Endodermal cell (in vitro differentiated cells): ENCODE data around the gene KIF16B. TPM values are rescaled to one million over a fixed set of nuclear protein-coding genes. Genes with fewer than 3 reads are reported as not detected.

ENCODE experiments used
- DNase-seq: peaks from one replicate; pipeline ENCODE4 v3.0.0-alpha.2; 2017
- H3K27ac ChIP-seq: 2 replicates; pipeline ENCODE4 v1.5.1; 2013; ENCODE audit warnings: mild to moderate bottlenecking, low read depth, low read length, moderate library complexity
- H3K27me3 ChIP-seq: 2 replicates; pipeline ENCODE4 v1.6.1; 2013; ENCODE audit warnings: mild to moderate bottlenecking, low read length, moderate library complexity; ENCODE audit not compliant: insufficient read depth, control insufficient read depth, poor library complexity, severe bottlenecking
- H3K36me3 ChIP-seq: 2 replicates; pipeline ENCODE4 v1.7.0; 2013; ENCODE audit warnings: mild to moderate bottlenecking, low read length, moderate library complexity; ENCODE audit not compliant: control insufficient read depth, insufficient read depth
- H3K4me1 ChIP-seq: one replicate; pipeline ENCODE4 v1.7.0; 2013; ENCODE audit warnings: low read length; ENCODE audit not compliant: control insufficient read depth, insufficient read depth
- H3K4me3 ChIP-seq: 2 replicates; pipeline ENCODE4 v1.5.1; 2013; ENCODE audit warnings: mild to moderate bottlenecking, low read length, moderate library complexity
- H3K9ac ChIP-seq: 2 replicates; pipeline ENCODE4 v1.6.1; 2013; ENCODE audit warnings: mild to moderate bottlenecking, low read length, moderate library complexity; ENCODE audit not compliant: poor library complexity, severe bottlenecking; ENCODE audit errors: extremely low read depth
- H3K9me3 ChIP-seq: 2 replicates; pipeline ENCODE4 v1.6.1; 2013; ENCODE audit warnings: mild to moderate bottlenecking, low read length, moderate library complexity; ENCODE audit not compliant: control insufficient read depth
- H3K27ac Mint-ChIP-seq: 2 replicates; pipeline ENCODE4 v1.8.0; 2020; ENCODE audit warnings: mixed read lengths
- H3K27me3 Mint-ChIP-seq: 2 replicates; pipeline ENCODE4 v1.8.0; 2021; ENCODE audit warnings: mild to moderate bottlenecking, mixed read lengths; ENCODE audit not compliant: insufficient read depth
- H3K36me3 Mint-ChIP-seq: 2 replicates; pipeline ENCODE4 v1.8.0; 2020; ENCODE audit warnings: low read depth, mixed read lengths
- H3K4me1 Mint-ChIP-seq: 2 replicates; pipeline ENCODE4 v1.8.0; 2020; ENCODE audit warnings: mixed read lengths
- H3K4me3 Mint-ChIP-seq: 2 replicates; pipeline ENCODE4 v1.8.0; 2020; ENCODE audit warnings: mild to moderate bottlenecking, moderate library complexity, mixed read lengths
- H3K9me3 Mint-ChIP-seq: 2 replicates; pipeline ENCODE4 v1.8.0; 2020; ENCODE audit warnings: mild to moderate bottlenecking, mixed read lengths
- CTCF ChIP-seq: fragments of 200-600 bp; sonication (generic); conservative IDR thresholded peaks from 2 replicates; pipeline ENCODE4 v1.5.0; 2021; ENCODE audit warnings: antibody characterized with exemption, mild to moderate bottlenecking
- WGBS, 2 experiments: methylation state at CpG; one replicate each; pipeline versions ENCODE4 v1.1.5 to v1.1.7; 2013; ENCODE audit warnings: missing lambda C conversion rate in 2 of 2, mixed read lengths in 1 of 2; ENCODE audit not compliant: insufficient coverage in 1 of 2, insufficient read length in 1 of 2; 5-methylcytosine and 5-hydroxymethylcytosine counted together
- total RNA-seq, 2 donors: library from RNA; stranded (reverse); fragmentation: NEBNext Ultra II Directional in 1 of 2; extraction: Animal tissue kit (Norgen Biotek cat#: 25700) in 1 of 2; gene quantifications; 2 replicates in 1 of 2; 3 replicates in 1 of 2; pipeline ENCODE4 v1.2.1, GENCODE V29; 2021

KIF16B gene
- total RNA-seq, 2 donors from 2014 or later, result 17.3 to 18.8 TPM

GRCh38 chr20:16562259-16562658 lies 11.0 kb downstream of the KIF16B start:
- no peak overlapping the region for H3K27ac Mint-ChIP-seq
- H3K9ac ChIP-seq, result no peak overlapping the region
- no peaks in the 10 kb centered on the region for H3K36me3 ChIP-seq
- 87 to 95% methylated on average over 7 to 10 of the region's 10 CpGs for WGBS, 2 experiments
- H3K9me3 ChIP-seq, result no peaks in the 10 kb centered on the region
- no peak for DNase-seq
- H3K36me3 Mint-ChIP-seq, result peaks cover 3% of the 10 kb centered on the region
- H3K27ac ChIP-seq, result no peak overlapping the region
- TF ChIP-seq CTCF, result no peak
- H3K4me1 ChIP-seq, result no peaks in the 10 kb centered on the region
- no peak overlapping the region for H3K4me3 ChIP-seq
- no peaks in the 10 kb centered on the region for H3K27me3 ChIP-seq
- no peaks in the 10 kb centered on the region for H3K27me3 Mint-ChIP-seq
- peaks cover 22% of the 10 kb centered on the region for H3K4me1 Mint-ChIP-seq
- no peaks in the 10 kb centered on the region for H3K9me3 Mint-ChIP-seq
- no peak overlapping the region for H3K4me3 Mint-ChIP-seq

GRCh38 chr20:16560661-16561060 lies 12.6 kb downstream of the KIF16B start:
- 0 to 70% methylated on average over 1 to 9 of the region's 9 CpGs for WGBS, 2 experiments

DNA sequence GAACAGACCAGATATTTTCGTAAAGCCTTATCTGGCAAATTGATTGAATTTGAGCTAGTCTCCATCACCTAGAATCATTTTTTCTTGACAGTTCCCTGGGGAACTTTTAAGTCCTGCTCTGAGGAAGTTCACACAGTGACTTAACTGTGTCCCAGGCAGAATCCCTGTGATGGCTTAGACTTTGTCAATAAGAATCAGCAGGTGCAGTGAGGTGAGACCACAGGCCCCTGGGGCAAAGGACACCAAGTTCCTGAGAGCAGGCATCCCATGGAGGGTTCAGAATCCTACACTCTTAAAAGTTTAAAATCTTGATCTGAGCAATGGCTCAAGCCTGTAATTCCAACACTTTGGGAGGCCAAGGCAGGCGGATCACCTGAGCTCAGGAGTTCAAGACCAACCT lies 13.0 kb downstream of the KIF16B start:
- H3K36me3 Mint-ChIP-seq, result peaks cover 10% of the 10 kb centered on the region
- Histone ChIP-seq H3K36me3 (no peaks in the 10 kb centered on the region), H3K27me3 (no peaks in the 10 kb centered on the region), H3K9ac (no peak overlapping the region), H3K4me3 (no peak overlapping the region), H3K4me1 (no peaks in the 10 kb centered on the region), H3K9me3 (peaks cover 3% of the 10 kb centered on the region), H3K27ac (no peak overlapping the region)
- peaks cover 19% of the 10 kb centered on the region for H3K4me1 Mint-ChIP-seq
- 98 to 100% methylated on average over 2 of the region's 2 CpGs for WGBS, 2 experiments
- no peaks in the 10 kb centered on the region for H3K27me3 Mint-ChIP-seq
- no peak for TF ChIP-seq CTCF
- no peak overlapping the region for H3K4me3 Mint-ChIP-seq
- no peaks in the 10 kb centered on the region for H3K9me3 Mint-ChIP-seq
- H3K27ac Mint-ChIP-seq, result no peak overlapping the region
- no peak for DNase-seq

More at GRCh38 chr20:16560661-16561060, 12.6 kb downstream of the KIF16B start:
- peaks cover 10% of the 10 kb centered on the region for H3K36me3 Mint-ChIP-seq
- Histone ChIP-seq H3K27me3 (no peaks in the 10 kb centered on the region), H3K9ac (no peak overlapping the region), H3K4me1 (no peaks in the 10 kb centered on the region), H3K36me3 (no peaks in the 10 kb centered on the region), H3K27ac (no peak overlapping the region), H3K9me3 (no peaks in the 10 kb centered on the region), H3K4me3 (no peak overlapping the region)
- DNase-seq, result no peak
- TF ChIP-seq CTCF, result no peak
- no peaks in the 10 kb centered on the region for H3K9me3 Mint-ChIP-seq
- H3K27ac Mint-ChIP-seq, result no peak overlapping the region
- peaks cover 23% of the 10 kb centered on the region for H3K4me1 Mint-ChIP-seq
- H3K4me3 Mint-ChIP-seq, result no peak overlapping the region
- no peaks in the 10 kb centered on the region for H3K27me3 Mint-ChIP-seq
